Effector memory CD8-positive, alpha-beta T cell (primary cell): ENCODE results near the gene FYN.
A peak's percentile ranks its signal among the peaks of the same experiment; 100 is the strongest.

Experiments used
- ATAC-seq: fragments of 150-1000 bp; cut with Tn5 transposase; replicated peaks from 2 replicates; pipeline ENCODE4 v1.10.0; 2021; ENCODE audit warnings: mild to moderate bottlenecking, moderate library complexity
- DNase-seq, 3 experiments: peaks; one replicate each; pipeline ENCODE4 v3.0.0; 2021
- H3K27ac Mint-ChIP-seq, 2 donors: one replicate each; pipeline ENCODE4 v1.8.0; 2022; ENCODE audit warnings: mild to moderate bottlenecking in 2 of 2, mixed read lengths in 2 of 2, moderate library complexity in 2 of 2
- H3K27me3 Mint-ChIP-seq, 2 donors: one replicate each; pipeline ENCODE4 v1.8.0; 2022; ENCODE audit warnings: mixed read lengths in 2 of 2
- H3K36me3 Mint-ChIP-seq: one replicate; pipeline ENCODE4 v1.8.0; 2022; ENCODE audit warnings: mild to moderate bottlenecking, moderate library complexity, mixed read lengths; ENCODE audit not compliant: insufficient read depth
- H3K4me1 Mint-ChIP-seq, 2 donors: one replicate each; pipeline ENCODE4 v1.8.0; 2022; ENCODE audit warnings: low read depth in 2 of 2, mixed read lengths in 2 of 2
- H3K4me3 Mint-ChIP-seq, 2 donors: one replicate each; pipeline ENCODE4 v1.8.0; 2022; ENCODE audit warnings: mild to moderate bottlenecking in 2 of 2, mixed read lengths in 2 of 2, moderate library complexity in 2 of 2
- H3K9me3 Mint-ChIP-seq, 2 donors: one replicate each; pipeline ENCODE4 v1.8.0; 2022; ENCODE audit warnings: mixed read lengths in 2 of 2

The FYN gene

GRCh38 chr6:111739257-111739696, 134.0 kb downstream of the FYN start:
- Mint-ChIP-seq H3K27me3 (no peaks in the 10 kb centered on the region), H3K4me1 (peaks cover 90 to 98% of the 10 kb centered on the region in 2 donors)

GRCh38 chr6:111738631-111739030, 134.6 kb downstream of the FYN start:
- H3K27me3 Mint-ChIP-seq, result no peaks in the 10 kb centered on the region
- DNase-seq (no peak), ATAC-seq (no peak)
- peaks cover 71% of the 10 kb centered on the region for H3K36me3 Mint-ChIP-seq
- H3K4me1 Mint-ChIP-seq, result peaks cover 91 to 95% of the 10 kb centered on the region in 2 donors
- peak overlapping the region; percentile 94 to 100 for H3K27ac Mint-ChIP-seq
- peak overlapping the region; percentile 64 to 71 for H3K4me3 Mint-ChIP-seq
- H3K9me3 Mint-ChIP-seq, result no peaks in the 10 kb centered on the region

More at GRCh38 chr6:111739257-111739696, 134.0 kb downstream of the FYN start:
- Mint-ChIP-seq H3K27ac (peak overlapping the region; percentile 94 to 100), H3K4me3 (peak overlapping the region; percentile 64 to 71), H3K9me3 (no peaks in the 10 kb centered on the region), H3K36me3 (peaks cover 70% of the 10 kb centered on the region)
- no peak for DNase-seq
- ATAC-seq, result no peak

- DNase-seq (no peak), ATAC-seq (no peak)
- Mint-ChIP-seq H3K36me3 (peaks cover 71% of the 10 kb centered on the region), H3K27ac (peak overlapping the region; percentile 94 to 100), H3K4me1 (peaks cover 87 to 92% of the 10 kb centered on the region in 2 donors), H3K4me3 (peak overlapping the region; percentile 64 to 71), H3K9me3 (no peaks in the 10 kb centered on the region), H3K27me3 (no peaks in the 10 kb centered on the region)
These were observed 135.1 kb downstream of the FYN start for GRCh38 chr6:111738156-111738555.

- DNase-seq, result no peak
- H3K9me3 Mint-ChIP-seq, result no peaks in the 10 kb centered on the region
- peak overlapping the region; percentile 92 to 94 for H3K27ac Mint-ChIP-seq
- ATAC-seq, result peak; percentile 71
- H3K36me3 Mint-ChIP-seq, result peaks cover 73% of the 10 kb centered on the region
- H3K27me3 Mint-ChIP-seq, result no peaks in the 10 kb centered on the region
- peak overlapping the region; percentile 64 to 71 for H3K4me3 Mint-ChIP-seq
- H3K4me1 Mint-ChIP-seq, result peaks cover 76 to 92% of the 10 kb centered on the region in 2 donors
These were observed 136.2 kb downstream of the FYN start for GRCh38 chr6:111737065-111737521.

GRCh38 chr6:111736005-111736608, 137.1 kb downstream of the FYN start:
- Mint-ChIP-seq H3K4me1 (peaks cover 76 to 92% of the 10 kb centered on the region in 2 donors), H3K36me3 (peaks cover 74% of the 10 kb centered on the region), H3K27me3 (no peaks in the 10 kb centered on the region), H3K27ac (peak overlapping the region; percentile 92 to 94), H3K4me3 (peak overlapping the region; percentile 40 to 64), H3K9me3 (no peaks in the 10 kb centered on the region)
- no peak for ATAC-seq
- no peak for DNase-seq

GRCh38 chr6:111734068-111735061, 138.9 kb downstream of the FYN start:
- no peaks in the 10 kb centered on the region for H3K9me3 Mint-ChIP-seq

GRCh38 chr6:111732390-111732789, 140.9 kb downstream of the FYN start:
- ATAC-seq, result no peak
- H3K27ac Mint-ChIP-seq, result peak overlapping the region; percentile 92 to 94

More at GRCh38 chr6:111734068-111735061, 138.9 kb downstream of the FYN start:
- Mint-ChIP-seq H3K4me3 (peak overlapping the region; percentile 40 to 64), H3K4me1 (peaks cover 72 to 92% of the 10 kb centered on the region in 2 donors), H3K27me3 (no peaks in the 10 kb centered on the region), H3K36me3 (peaks cover 69% of the 10 kb centered on the region), H3K27ac (peak overlapping the region; percentile 92 to 94)
- DNase-seq (no peak), ATAC-seq (peak; percentile 36)

GRCh38 chr6:111731456-111732195, 141.6 kb downstream of the FYN start:
- peak; percentile 68 for ATAC-seq
- no peaks in the 10 kb centered on the region for H3K9me3 Mint-ChIP-seq
- H3K4me1 Mint-ChIP-seq, result peaks cover 60 to 88% of the 10 kb centered on the region in 2 donors
- H3K27ac Mint-ChIP-seq, result peak overlapping the region; percentile 92 to 94
- peaks cover 61% of the 10 kb centered on the region for H3K36me3 Mint-ChIP-seq
- peak overlapping the region; percentile 17 to 53 for H3K4me3 Mint-ChIP-seq
- H3K27me3 Mint-ChIP-seq, result no peaks in the 10 kb centered on the region
- DNase-seq, result no peak

More at GRCh38 chr6:111732390-111732789, 140.9 kb downstream of the FYN start:
- peaks cover 55% of the 10 kb centered on the region for H3K36me3 Mint-ChIP-seq
- DNase-seq, result no peak
- no peaks in the 10 kb centered on the region for H3K27me3 Mint-ChIP-seq
- H3K4me3 Mint-ChIP-seq, result peak overlapping the region; percentile 17 to 53
- peaks cover 61 to 88% of the 10 kb centered on the region in 2 donors for H3K4me1 Mint-ChIP-seq
- H3K9me3 Mint-ChIP-seq, result no peaks in the 10 kb centered on the region

GRCh38 chr6:111730864-111731263, 142.4 kb downstream of the FYN start:
- no peaks in the 10 kb centered on the region for H3K27me3 Mint-ChIP-seq
- H3K4me1 Mint-ChIP-seq, result peaks cover 60 to 88% of the 10 kb centered on the region in 2 donors
- peak overlapping the region; percentile 92 to 94 for H3K27ac Mint-ChIP-seq
- ATAC-seq (no peak), DNase-seq (no peak)
- peak overlapping the region; percentile 17 to 53 for H3K4me3 Mint-ChIP-seq
- H3K9me3 Mint-ChIP-seq, result no peaks in the 10 kb centered on the region
- H3K36me3 Mint-ChIP-seq, result peaks cover 58% of the 10 kb centered on the region

- peak overlapping the region; percentile 94 to 97 for H3K27ac Mint-ChIP-seq
- H3K4me3 Mint-ChIP-seq, result no peak overlapping the region
- H3K27me3 Mint-ChIP-seq, result no peaks in the 10 kb centered on the region
- no peak for DNase-seq
- H3K9me3 Mint-ChIP-seq, result no peaks in the 10 kb centered on the region
- H3K4me1 Mint-ChIP-seq, result peaks cover 63 to 92% of the 10 kb centered on the region in 2 donors
- H3K36me3 Mint-ChIP-seq, result peaks cover 41% of the 10 kb centered on the region
- ATAC-seq, result no peak
These were observed 145.4 kb downstream of the FYN start for GRCh38 chr6:111727802-111728201.

GRCh38 chr6:111727041-111727440, 146.2 kb downstream of the FYN start:
- H3K27me3 Mint-ChIP-seq, result no peaks in the 10 kb centered on the region
- H3K4me3 Mint-ChIP-seq, result no peak overlapping the region
- no peak for DNase-seq
- H3K9me3 Mint-ChIP-seq, result no peaks in the 10 kb centered on the region
- ATAC-seq, result no peak
- peaks cover 70 to 93% of the 10 kb centered on the region in 2 donors for H3K4me1 Mint-ChIP-seq
- H3K36me3 Mint-ChIP-seq, result peaks cover 35% of the 10 kb centered on the region
- H3K27ac Mint-ChIP-seq, result peak overlapping the region; percentile 94 to 97

GRCh38 chr6:111725446-111726112, 147.7 kb downstream of the FYN start:
- peaks cover 27% of the 10 kb centered on the region for H3K36me3 Mint-ChIP-seq
- no peak for ATAC-seq

More at GRCh38 chr6:111725446-111726112, 147.7 kb downstream of the FYN start:
- Mint-ChIP-seq H3K4me3 (peak overlapping the region; percentile 73 to 86), H3K27me3 (no peaks in the 10 kb centered on the region), H3K27ac (peak overlapping the region; percentile 94 to 97), H3K4me1 (peaks cover 69 to 93% of the 10 kb centered on the region in 2 donors), H3K9me3 (no peaks in the 10 kb centered on the region)
- no peak for DNase-seq
